Heart left ventricle (tissue), 16 donors: ENCODE measurements around the gene CDK19. TPM values are rescaled to one million over a fixed set of nuclear protein-coding genes. Genes with fewer than 3 reads are reported as not detected.

Experiments
- ATAC-seq, 4 donors: fragments of 200-7000 bp; cut with Tn5 transposase; one replicate each; pipeline ENCODE4 v1.9.1; 2020 to 2022; ENCODE audit warnings: moderate library complexity in 4 of 4, mild to moderate bottlenecking in 3 of 4, moderate number of reproducible peaks in 1 of 4
- DNase-seq, 5 donors: peaks; one replicate each; pipeline ENCODE4 v3.0.0-alpha.2; 2020
- H3K27ac ChIP-seq, 12 donors: fragments of 200-600 bp; sonication (generic) in 4 of 12; one replicate each; pipeline versions ENCODE4 v1.5.0 to v1.8.0; 2016 to 2022; ENCODE audit warnings: mild to moderate bottlenecking in 2 of 12
- H3K27me3 ChIP-seq, 9 donors: fragments of 200-600 bp; sonication (generic) in 2 of 9; one replicate each; pipeline versions ENCODE4 v1.5.1 to v1.8.0; 2016 to 2022; ENCODE audit warnings: mild to moderate bottlenecking in 3 of 9
- H3K36me3 ChIP-seq, 9 donors: fragments of 200-600 bp; sonication (generic) in 2 of 9; one replicate each; pipeline versions ENCODE4 v1.5.0 to v1.8.0; 2018 to 2022; ENCODE audit warnings: mild to moderate bottlenecking in 2 of 9
- H3K4me1 ChIP-seq, 12 donors: fragments of 200-600 bp; sonication (generic) in 4 of 12; one replicate each; pipeline versions ENCODE4 v1.5.0 to v1.8.0; 2016 to 2022; ENCODE audit warnings: mild to moderate bottlenecking in 3 of 12
- H3K4me3 ChIP-seq, 12 donors: fragments of 200-600 bp; sonication (generic) in 4 of 12; one replicate each; pipeline versions ENCODE4 v1.5.0 to v1.8.0; 2017 to 2022; ENCODE audit warnings: mild to moderate bottlenecking in 9 of 12, moderate library complexity in 4 of 12
- H3K9me3 ChIP-seq, 12 donors: fragments of 200-600 bp; sonication (generic) in 4 of 12; one replicate each; pipeline versions ENCODE4 v1.5.0 to v1.8.0; 2016 to 2022; ENCODE audit warnings: mild to moderate bottlenecking in 1 of 12
- POLR2A ChIP-seq, 2 donors: fragments of 450-650 bp; IDR thresholded peaks; one replicate each; pipeline ENCODE4 v1.6.1; 2017; ENCODE audit warnings: antibody characterized with exemption in 2 of 2, mild to moderate bottlenecking in 2 of 2, moderate library complexity in 2 of 2
- WGBS, 4 donors: extraction: QIAGEN DNeasy Blood & Tissue Kit in 2 of 4; methylation state at CpG; one replicate each; pipeline versions ENCODE4 v1.1.5 to v1.1.7; 2013 to 2018; 5-methylcytosine and 5-hydroxymethylcytosine counted together
- intact Hi-C, 10 donors: fragments of 100-400 bp; cut with DNase I; formaldehyde crosslinking; loops; one replicate each; pipeline versions ENCODE4 v1.11.1 to v1.14.2; 2022
- polyA plus RNA-seq, 2 donors: library from polyadenylated mRNA; stranded (reverse); fragments of 200-250 nt; gene quantifications; one replicate each; pipeline ENCODE4 v1.2.3, GENCODE V29; 2013
- total RNA-seq, 9 donors: library from RNA; depleted of rRNA in 2 of 9; stranded (reverse); fragments of >200 nt in 2 of 9; fragmentation: NEBNext Ultra II Directional in 3 of 9; extraction: Animal tissue kit (Norgen Biotek cat#: 25700) in 3 of 9; gene quantifications; one replicate each; pipeline versions ENCODE4 v1.1.0 to v1.2.4, GENCODE V29; 2016 to 2023
- TF ChIP-seq, protein P1 (sequence below), 12 donors: fragments of 200-600 bp; sonication (generic) in 4 of 12; IDR thresholded peaks; one replicate each; pipeline versions ENCODE4 v1.5.0 to v1.8.0; 2018 to 2022; ENCODE audit warnings: antibody characterized with exemption in 12 of 12, mild to moderate bottlenecking in 5 of 12
- donor health status: ischemic (EF 13 %, LVEDD 7.1; RV severe dilation, severe dysfunction).
- donor health status: healthy with polysubstance abuse.
- donor health status: DM: no; HTN: yes; CAD: no.
- donor health status: DM: no; HTN: no; CAD: no.
- donor health status: ischemic (EF 25% LVEDD 6.9; RV normal size, moderate dysfunction).
- donor health status: ischemic (EF 25% LVEDD 5.7; RV mildly dilated, moderate dysfunction).
- donor health status: healthy.
- donor health status: DM: yes; HTN: yes; CAD: no.
- donor health status: ischemic (EF 35%, LVEDD 5.7; RV mildly dilated, moderate dysfunction).
- donor health status: nonischemic (EF 11% LVEDD 7.7; RV severe dilation, severe dysfunction).
- donor health status: DM: yes; HTN: yes; CAD: no.
- donor health status: PGD.
- donor health status: ischemic (EF 29% LVEDD 5.4; RV normal size, mild dysfunction).
- donor health status: nonischemic (EF 23%, LVEDD 6.1; RV moderate dilation, normal function).

CDK19 gene
- total and polyA plus RNA-seq, 11 donors, result 3.8 to 16.3 (median 8.3) TPM

DNA sequence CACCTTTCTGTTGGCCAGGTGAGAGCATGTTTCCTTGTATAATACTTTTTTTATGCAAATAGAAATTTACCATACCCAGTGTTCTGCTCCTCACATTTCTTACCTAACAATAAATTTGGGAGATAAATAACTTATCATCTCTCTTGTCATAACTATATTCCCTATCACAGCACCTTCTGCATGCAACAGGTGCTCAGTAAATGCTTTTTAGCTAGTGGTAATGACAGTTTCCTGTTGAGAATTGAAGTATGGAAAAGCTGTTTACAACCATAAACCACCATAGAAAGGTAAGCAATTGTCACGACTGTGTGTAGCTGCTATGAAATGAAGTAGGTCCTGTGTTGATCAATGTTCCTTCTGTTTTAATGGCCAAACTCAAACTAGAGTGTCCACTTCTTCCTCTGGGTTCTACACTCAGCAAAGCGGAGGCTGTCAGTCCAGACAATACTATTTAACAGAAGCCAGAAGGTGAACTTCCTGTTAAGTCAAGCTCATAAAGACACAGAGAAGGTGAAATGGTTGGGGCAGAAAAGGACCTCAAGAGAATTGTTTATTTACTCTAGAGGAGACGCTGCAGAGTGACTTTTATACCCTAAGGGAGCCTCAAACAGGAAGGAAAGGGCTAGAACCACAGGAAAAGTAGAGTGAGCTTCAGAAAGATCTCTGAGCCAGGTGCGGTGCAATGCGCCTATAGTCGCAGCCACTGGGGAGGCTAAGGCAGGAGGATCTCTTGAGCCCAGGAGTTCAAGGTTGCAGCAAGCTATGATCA lies 254.8 kb downstream of the CDK19 start:
- no peak overlapping the region for H3K4me3 ChIP-seq
- no peaks in the 10 kb centered on the region for H3K36me3 ChIP-seq
- no peak for ATAC-seq
- WGBS, 4 donors, result 56 to 75% (median 65%) methylated on average over 6 of the region's 6 CpGs
- no peaks in the 10 kb centered on the region for H3K4me1 ChIP-seq
- TF ChIP-seq, protein P1, sequence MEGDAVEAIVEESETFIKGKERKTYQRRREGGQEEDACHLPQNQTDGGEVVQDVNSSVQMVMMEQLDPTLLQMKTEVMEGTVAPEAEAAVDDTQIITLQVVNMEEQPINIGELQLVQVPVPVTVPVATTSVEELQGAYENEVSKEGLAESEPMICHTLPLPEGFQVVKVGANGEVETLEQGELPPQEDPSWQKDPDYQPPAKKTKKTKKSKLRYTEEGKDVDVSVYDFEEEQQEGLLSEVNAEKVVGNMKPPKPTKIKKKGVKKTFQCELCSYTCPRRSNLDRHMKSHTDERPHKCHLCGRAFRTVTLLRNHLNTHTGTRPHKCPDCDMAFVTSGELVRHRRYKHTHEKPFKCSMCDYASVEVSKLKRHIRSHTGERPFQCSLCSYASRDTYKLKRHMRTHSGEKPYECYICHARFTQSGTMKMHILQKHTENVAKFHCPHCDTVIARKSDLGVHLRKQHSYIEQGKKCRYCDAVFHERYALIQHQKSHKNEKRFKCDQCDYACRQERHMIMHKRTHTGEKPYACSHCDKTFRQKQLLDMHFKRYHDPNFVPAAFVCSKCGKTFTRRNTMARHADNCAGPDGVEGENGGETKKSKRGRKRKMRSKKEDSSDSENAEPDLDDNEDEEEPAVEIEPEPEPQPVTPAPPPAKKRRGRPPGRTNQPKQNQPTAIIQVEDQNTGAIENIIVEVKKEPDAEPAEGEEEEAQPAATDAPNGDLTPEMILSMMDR (IDR thresholded peaks at IDR 0.05), result no peak
- TF ChIP-seq POLR2A (IDR thresholded peaks at IDR 0.05), result no peak
- DNase-seq, result no peak
- no peaks in the 10 kb centered on the region for H3K27me3 ChIP-seq
- intact Hi-C loops, result no loop called here
- H3K9me3 ChIP-seq, result peaks cover 0 to 9% (median 0%) of the 10 kb centered on the region in 12 donors
- H3K27ac ChIP-seq, result peak overlapping the region in 1 of 12 donors; percentile 28

Other genes with a start within 250 kb of the CDK19 start
- gene AMD1, start 59.3 kb upstream of the CDK19 start, total RNA-seq, result 10 to 100 TPM; 44.5 to 85.6 (median 70.4) TPM
- gene AMD1, start 59.3 kb upstream of the CDK19 start, polyA plus RNA-seq, result 10 to 100 TPM; 41.6 to 71.0 TPM
- 100 to 1,000 TPM in 7 of 9 donors, 10 to 100 TPM in 2; 55.4 to 133 (median 104) TPM for gene GTF3C6, start 143.2 kb upstream of the CDK19 start, total RNA-seq
- gene GTF3C6, start 143.2 kb upstream of the CDK19 start, polyA plus RNA-seq, result 100 to 1,000 TPM in 1 of 2 donors, 10 to 100 TPM in 1; 90.5 to 154 TPM
- 10 to 100 TPM; 15.4 to 34.1 (median 22.4) TPM for gene RPF2, start 166.6 kb upstream of the CDK19 start, total RNA-seq
- gene RPF2, start 166.6 kb upstream of the CDK19 start, polyA plus RNA-seq, result 10 to 100 TPM; 24.5 to 38.7 TPM